Uterus (tissue), 2 donors: ENCODE results near the gene FAF1.

Experiments used
- CTCF ChIP-seq, 4 experiments: fragments of 200-600 bp in 2 of 4; fragments of 450-650 bp in 2 of 4; sonication (generic) in 2 of 4; IDR thresholded peaks; one replicate each; pipeline ENCODE4 v1.5.1; 2016 to 2019; ENCODE audit warnings: antibody characterized with exemption in 4 of 4, mild to moderate bottlenecking in 2 of 4, moderate library complexity in 1 of 4
- POLR2A ChIP-seq, 2 donors: fragments of 450-650 bp; IDR thresholded peaks; one replicate each; pipeline ENCODE4 v1.6.1; 2016; ENCODE audit warnings: antibody characterized with exemption in 2 of 2, mild to moderate bottlenecking in 1 of 2, moderate library complexity in 1 of 2

- no peak for TF ChIP-seq CTCF (IDR thresholded peaks at IDR 0.05)
- no peak for TF ChIP-seq POLR2A (IDR thresholded peaks at IDR 0.05)
Observed at GRCh38 chr1:50492142-50492541, 467.9 kb downstream of the FAF1 start.
